Measurements from ENCODE around the gene DNMT1.

DNA sequence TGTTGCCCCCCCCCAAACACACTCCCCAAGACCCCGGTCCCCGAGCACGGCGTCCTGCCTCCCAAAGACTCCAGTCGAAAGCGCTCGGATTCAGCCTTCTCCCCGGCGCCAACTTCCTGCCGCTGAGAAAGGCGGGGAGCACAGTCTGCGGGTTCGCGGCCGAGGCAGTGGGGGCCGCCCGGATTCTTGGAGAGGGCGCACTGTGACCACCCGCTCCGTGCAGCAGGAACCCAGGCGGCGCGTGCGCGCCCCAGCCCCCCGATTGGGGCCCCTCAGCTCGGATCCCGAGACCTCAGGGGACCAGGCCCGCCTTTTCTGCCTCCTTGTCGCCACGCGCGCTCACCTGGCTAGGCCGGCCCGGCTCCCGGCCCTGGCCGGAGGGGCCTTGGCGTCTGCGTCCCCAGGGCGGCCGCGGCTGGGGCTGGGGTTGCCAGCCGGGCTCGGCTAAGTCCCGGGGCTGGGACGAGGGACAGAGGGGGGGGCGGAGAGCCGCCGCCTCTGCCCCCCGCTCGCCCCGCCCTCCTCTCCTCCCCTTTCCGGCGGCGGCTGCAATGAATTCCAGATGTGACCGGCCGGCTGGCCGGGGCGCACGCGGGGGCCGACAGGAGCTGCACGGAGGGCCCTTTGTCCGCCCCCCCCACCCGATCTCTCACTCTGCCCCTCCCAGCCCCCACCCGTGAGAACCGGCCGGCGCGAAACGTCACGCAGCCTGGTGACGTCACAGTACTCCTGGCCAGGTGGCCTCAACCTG, 36.3 kb upstream of the DNMT1 start, which contains the start of gene S1PR2:
- TF ChIP-seq POLR2A (IDR thresholded peaks at IDR 0.05), result peak; percentile 70
- TF ChIP-seq, protein P1, sequence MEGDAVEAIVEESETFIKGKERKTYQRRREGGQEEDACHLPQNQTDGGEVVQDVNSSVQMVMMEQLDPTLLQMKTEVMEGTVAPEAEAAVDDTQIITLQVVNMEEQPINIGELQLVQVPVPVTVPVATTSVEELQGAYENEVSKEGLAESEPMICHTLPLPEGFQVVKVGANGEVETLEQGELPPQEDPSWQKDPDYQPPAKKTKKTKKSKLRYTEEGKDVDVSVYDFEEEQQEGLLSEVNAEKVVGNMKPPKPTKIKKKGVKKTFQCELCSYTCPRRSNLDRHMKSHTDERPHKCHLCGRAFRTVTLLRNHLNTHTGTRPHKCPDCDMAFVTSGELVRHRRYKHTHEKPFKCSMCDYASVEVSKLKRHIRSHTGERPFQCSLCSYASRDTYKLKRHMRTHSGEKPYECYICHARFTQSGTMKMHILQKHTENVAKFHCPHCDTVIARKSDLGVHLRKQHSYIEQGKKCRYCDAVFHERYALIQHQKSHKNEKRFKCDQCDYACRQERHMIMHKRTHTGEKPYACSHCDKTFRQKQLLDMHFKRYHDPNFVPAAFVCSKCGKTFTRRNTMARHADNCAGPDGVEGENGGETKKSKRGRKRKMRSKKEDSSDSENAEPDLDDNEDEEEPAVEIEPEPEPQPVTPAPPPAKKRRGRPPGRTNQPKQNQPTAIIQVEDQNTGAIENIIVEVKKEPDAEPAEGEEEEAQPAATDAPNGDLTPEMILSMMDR (IDR thresholded peaks at IDR 0.05), result no peak

Measured in right lobe of liver (tissue), 4 donors.